8988T (cell line): ENCODE measurements around the gene B3GALT6.

Experiments
- DNase-seq: peaks from one replicate; pipeline ENCODE4 v3.0.0; 2011

Gene B3GALT6

GRCh38 chr1:1270813-1271212 is 38.8 kb downstream of the B3GALT6 start:
- DNase-seq = no peak

- DNase-seq = no peak
Measured at GRCh38 chr1:1272341-1273208, 40.5 kb downstream of the B3GALT6 start.

- no peak for DNase-seq
Measured at GRCh38 chr1:1273209-1273511, 41.1 kb downstream of the B3GALT6 start.

GRCh38 chr1:1273512-1274298 is 41.7 kb downstream of the B3GALT6 start, which contains the start of gene UBE2J2:
Gene UBE2J2, minus strand, starts transcription at chr1:1273854. Its CDS starts 5,862 bp downstream, at chr1:1267992.
- peak; percentile 89 for DNase-seq

- DNase-seq = no peak
Measured at GRCh38 chr1:1274299-1274930, 42.4 kb downstream of the B3GALT6 start.

GRCh38 chr1:1274931-1275431 is 42.9 kb downstream of the B3GALT6 start:
- no peak for DNase-seq

GRCh38 chr1:1275836-1276235 is 43.8 kb downstream of the B3GALT6 start:
- no peak for DNase-seq

GRCh38 chr1:1278620-1279019 is 46.6 kb downstream of the B3GALT6 start:
- no peak for DNase-seq

- no peak for DNase-seq
Measured at GRCh38 chr1:1279028-1279427, 47.0 kb downstream of the B3GALT6 start.

GRCh38 chr1:1280782-1281481 is 48.9 kb downstream of the B3GALT6 start:
- DNase-seq = no peak

- peak; percentile 91 for DNase-seq
Measured at GRCh38 chr1:1281533-1282321, 49.7 kb downstream of the B3GALT6 start.

GRCh38 chr1:1282998-1283397 is 51.0 kb downstream of the B3GALT6 start:
- DNase-seq = no peak

GRCh38 chr1:1283821-1284220 is 51.8 kb downstream of the B3GALT6 start:
- DNase-seq = peak; percentile 89
